LNCaP clone FGC (cell line): ENCODE results near the gene HAUS8.
"Not testable (repeated sequence)": the region's sequence is repeated elsewhere in the genome, so short reads cannot be mapped to it uniquely, and the experiment has no call there.

Experiments used
- DNase-seq: peaks from one replicate; pipeline ENCODE4 v3.0.0-alpha.2; 2011; ENCODE audit warnings: low read depth
- H3K4me3 ChIP-seq: 2 replicates; pipeline ENCODE4 v1.5.1; 2011; ENCODE audit warnings: mild to moderate bottlenecking, low read depth, low read length, control low read depth
- CTCF ChIP-seq: IDR thresholded peaks from 2 replicates; pipeline ENCODE4 v1.5.1; 2012; ENCODE audit warnings: mild to moderate bottlenecking; ENCODE audit not compliant: control insufficient read depth, insufficient read depth; ENCODE audit errors: extremely low read depth

Gene HAUS8

GRCh38 chr19:17035842-17036424 lies 39.3 kb downstream of the HAUS8 start:
- no peak for TF ChIP-seq CTCF
- no peak overlapping the region for H3K4me3 ChIP-seq
- no peak for DNase-seq

- no peak overlapping the region for H3K4me3 ChIP-seq
- no peak for DNase-seq
- TF ChIP-seq CTCF: no peak
Measured at GRCh38 chr19:17031741-17032140, 43.5 kb downstream of the HAUS8 start.

- no peak overlapping the region for H3K4me3 ChIP-seq
- TF ChIP-seq CTCF: no peak
- no peak for DNase-seq
Measured at GRCh38 chr19:17027535-17027975, 47.7 kb downstream of the HAUS8 start.

- TF ChIP-seq CTCF: no peak
- no peak for DNase-seq
- H3K4me3 ChIP-seq: no peak within 1 kb of the TSS
Measured at GRCh38 chr19:17026706-17027534, 48.3 kb downstream of the HAUS8 start, which contains the start of gene CPAMD8. CPAMD8 (minus strand) TSS chr19:17026810; CDS start chr19:17026642, 168 bp downstream.

GRCh38 chr19:17025991-17026658 lies 49.1 kb downstream of the HAUS8 start:
- H3K4me3 ChIP-seq: no peak overlapping the region
- no peak for TF ChIP-seq CTCF
- no peak for DNase-seq

- H3K4me3 ChIP-seq: no peak overlapping the region
Measured at GRCh38 chr19:17025361-17025760, 49.9 kb downstream of the HAUS8 start.

GRCh38 chr19:17024941-17025340 lies 50.3 kb downstream of the HAUS8 start:
- not testable (repeated sequence) for DNase-seq, H3K4me3 ChIP-seq

More at GRCh38 chr19:17025361-17025760, 49.9 kb downstream of the HAUS8 start:
- no peak for TF ChIP-seq CTCF
- no peak for DNase-seq
